Hematopoietic multipotent progenitor cell treated with erythropoietin and hydrocortisone succinate and interleukin-3 and kit ligand, for 17 days (in vitro differentiated cells): ENCODE measurements around the gene GSC2.
A peak's percentile ranks its signal among the peaks of the same experiment; 100 is the strongest.

Experiments used
- DNase-seq: peaks from one replicate; pipeline ENCODE4 v3.0.0-alpha.2; 2015; ENCODE audit warnings: low spot score

GSC2 gene

GRCh38 chr22:19149991-19150390 is at the start of gene GSC2:
GSC2 (minus strand) TSS chr22:19150292; CDS start chr22:19150283, 9 bp downstream.
- DNase-seq = no peak

GRCh38 chr22:19199479-19199878 is 49.4 kb upstream of the GSC2 start:
- no peak for DNase-seq

- DNase-seq = no peak
Measured at GRCh38 chr22:19197997-19198865, 48.1 kb upstream of the GSC2 start.

GRCh38 chr22:19196841-19197612 is 46.9 kb upstream of the GSC2 start:
- DNase-seq = no peak

- no peak for DNase-seq
Measured at GRCh38 chr22:19195796-19196731, 46.0 kb upstream of the GSC2 start.

GRCh38 chr22:19194766-19195536 is 44.9 kb upstream of the GSC2 start:
- DNase-seq = no peak

- no peak for DNase-seq
Measured at GRCh38 chr22:19193879-19194278, 43.8 kb upstream of the GSC2 start.

- no peak for DNase-seq
Measured at GRCh38 chr22:19187716-19188563, 37.8 kb upstream of the GSC2 start.

- DNase-seq = no peak
Measured at GRCh38 chr22:19184276-19184997, 34.3 kb upstream of the GSC2 start.

- no peak for DNase-seq
Measured at GRCh38 chr22:19183216-19183615, 33.1 kb upstream of the GSC2 start.

GRCh38 chr22:19182472-19183157 is 32.5 kb upstream of the GSC2 start:
- no peak for DNase-seq

- no peak for DNase-seq
Measured at GRCh38 chr22:19181786-19182471, 31.8 kb upstream of the GSC2 start.

- DNase-seq = no peak
Measured at GRCh38 chr22:19180740-19181410, 30.8 kb upstream of the GSC2 start.

GRCh38 chr22:19180234-19180633 is 30.1 kb upstream of the GSC2 start:
- DNase-seq = no peak

- peak; percentile 54 for DNase-seq
Measured at GRCh38 chr22:19179497-19180048, 29.5 kb upstream of the GSC2 start.

- DNase-seq = peak; percentile 93
Measured at GRCh38 chr22:19178657-19179496, 28.8 kb upstream of the GSC2 start, which contains the start of gene SLC25A1. SLC25A1 (minus strand) TSS chr22:19178736; CDS start chr22:19178673, 63 bp downstream.
